SK-N-SH treated with all-trans-retinoic acid at 6 μM for 48 hours (cell line): ENCODE results near the gene PIBF1.

Source experiments
- ATAC-seq: fragments of 200-7000 bp; cut with Tn5 transposase; 3 replicates; pipeline ENCODE4 v1.9.1; 2020; ENCODE audit warnings: mild to moderate bottlenecking, moderate library complexity
- ARNTL ChIP-seq: fragments of 450-650 bp; formaldehyde crosslinking; IDR thresholded peaks from 2 replicates; pipeline ENCODE4 v1.5.0; 2020; ENCODE audit warnings: low read depth, mild to moderate bottlenecking, moderate library complexity, borderline replicate concordance
- BACH2 ChIP-seq: fragments of 250-450 bp; sonication (Bioruptor Pico); IDR thresholded peaks from 2 replicates; pipeline ENCODE4 v1.9.0; 2021; ENCODE audit warnings: mild to moderate bottlenecking, borderline replicate concordance
- CSDC2 ChIP-seq: fragments of 250-450 bp; sonication (Bioruptor Pico); IDR thresholded peaks from 2 replicates; pipeline ENCODE4 v1.5.0; 2020; ENCODE audit warnings: mild to moderate bottlenecking, moderate library complexity
- CSRNP3 ChIP-seq: fragments of 250-450 bp; sonication (Bioruptor Pico); IDR thresholded peaks from 2 replicates; pipeline ENCODE4 v1.5.1; 2021; ENCODE audit warnings: mild to moderate bottlenecking, moderate library complexity
- ESRRG ChIP-seq: fragments of 250-450 bp; sonication (Bioruptor Pico); IDR thresholded peaks from 2 replicates; pipeline ENCODE4 v1.6.1; 2021; ENCODE audit warnings: mild to moderate bottlenecking
- ISL1 ChIP-seq: fragments of 250-450 bp; sonication (Bioruptor Pico); IDR thresholded peaks from 2 replicates; pipeline ENCODE4 v2.1.2; 2022; ENCODE audit warnings: mild to moderate bottlenecking, moderate library complexity
- OSR1 ChIP-seq: fragments of 250-450 bp; sonication (Bioruptor Pico); IDR thresholded peaks from 2 replicates; pipeline ENCODE4 v1.8.0; 2022; ENCODE audit warnings: moderate library complexity, mild to moderate bottlenecking, inconsistent platforms
- PATZ1 ChIP-seq: fragments of 250-450 bp; sonication (Bioruptor Pico); IDR thresholded peaks from 2 replicates; pipeline ENCODE4 v1.8.0; 2020; ENCODE audit warnings: mild to moderate bottlenecking, moderate library complexity, borderline replicate concordance
- PPARA ChIP-seq: fragments of 250-450 bp; sonication (Bioruptor Pico); IDR thresholded peaks from 2 replicates; pipeline ENCODE4 v1.5.0; 2020; ENCODE audit warnings: mild to moderate bottlenecking, borderline replicate concordance
- RARB ChIP-seq: fragments of 250-450 bp; sonication (Bioruptor Pico); IDR thresholded peaks from 2 replicates; pipeline ENCODE4 v1.8.0; 2021; ENCODE audit warnings: mild to moderate bottlenecking, moderate library complexity
- SNAI2 ChIP-seq: fragments of 250-450 bp; sonication (Bioruptor Pico); IDR thresholded peaks from 2 replicates; pipeline ENCODE4 v1.5.0; 2020; ENCODE audit warnings: mild to moderate bottlenecking, moderate library complexity
- TCF4 ChIP-seq: fragments of 250-450 bp; sonication (Bioruptor Pico); IDR thresholded peaks from 2 replicates; pipeline ENCODE4 v1.8.0; 2021; ENCODE audit warnings: mild to moderate bottlenecking, moderate library complexity, borderline replicate concordance
- TOX ChIP-seq: fragments of 250-450 bp; sonication (Bioruptor Pico); IDR thresholded peaks from 2 replicates; pipeline ENCODE4 v1.8.0; 2021; ENCODE audit warnings: mild to moderate bottlenecking, moderate library complexity, borderline replicate concordance
- TSHZ2 ChIP-seq: fragments of 250-450 bp; sonication (Bioruptor Pico); IDR thresholded peaks from 2 replicates; pipeline ENCODE4 v1.5.0; 2020; ENCODE audit warnings: mild to moderate bottlenecking, moderate library complexity
- ZC3H10 ChIP-seq: fragments of 250-450 bp; sonication (Bioruptor Pico); IDR thresholded peaks from 2 replicates; pipeline ENCODE4 v1.5.1; 2021; ENCODE audit warnings: mild to moderate bottlenecking, moderate library complexity
- ZFP3 ChIP-seq: fragments of 250-450 bp; sonication (Bioruptor Pico); IDR thresholded peaks from 2 replicates; pipeline ENCODE4 v1.5.0; 2020; ENCODE audit warnings: mild to moderate bottlenecking, moderate library complexity
- ZFP30 ChIP-seq: fragments of 450-650 bp; formaldehyde crosslinking; IDR thresholded peaks from 2 replicates; pipeline ENCODE4 v1.5.0; 2022; ENCODE audit warnings: mild to moderate bottlenecking, moderate library complexity
- ZNF565 ChIP-seq: fragments of 450-650 bp; formaldehyde crosslinking; conservative IDR thresholded peaks from 2 replicates; pipeline ENCODE4 v1.5.0; 2020; ENCODE audit warnings: low read depth, mild to moderate bottlenecking, moderate library complexity
- ZNF70 ChIP-seq: fragments of 450-650 bp; formaldehyde crosslinking; IDR thresholded peaks from 2 replicates; pipeline ENCODE4 v1.5.0; 2020; ENCODE audit warnings: mild to moderate bottlenecking, moderate library complexity
- ZNF8 ChIP-seq: fragments of 450-650 bp; formaldehyde crosslinking; IDR thresholded peaks from 2 replicates; pipeline ENCODE4 v1.5.0; 2020; ENCODE audit warnings: mild to moderate bottlenecking, moderate library complexity

PIBF1 gene

GRCh38 chr13:72820156-72820897, 38.4 kb downstream of the PIBF1 start (continued):
- TF ChIP-seq CSRNP3 (CRISPR knock-in tag) (no peak), PATZ1 (CRISPR knock-in tag) (no peak), RARB (CRISPR knock-in tag) (no peak), ZFP30 (CRISPR knock-in tag) (no peak), PPARA (CRISPR knock-in tag) (no peak)

- no peak for ATAC-seq
- no peak for TF ChIP-seq ARNTL
- TF ChIP-seq CSRNP3 (CRISPR knock-in tag) = no peak
- no peak for TF ChIP-seq ZC3H10 (CRISPR knock-in tag)
- no peak for TF ChIP-seq TOX (CRISPR knock-in tag)
- TF ChIP-seq TSHZ2 (CRISPR knock-in tag) = no peak
- no peak for TF ChIP-seq PATZ1 (CRISPR knock-in tag)
- TF ChIP-seq RARB (CRISPR knock-in tag) = no peak
- no peak for TF ChIP-seq SNAI2 (CRISPR knock-in tag)
- no peak for TF ChIP-seq BACH2
- TF ChIP-seq ZNF70 (CRISPR knock-in tag) = no peak
- TF ChIP-seq PPARA (CRISPR knock-in tag) = no peak
- no peak for TF ChIP-seq ZFP30 (CRISPR knock-in tag)
- no peak for TF ChIP-seq TCF4 (CRISPR knock-in tag)
- TF ChIP-seq ISL1 = no peak
- TF ChIP-seq ZFP3 = no peak
- TF ChIP-seq ZNF8 (CRISPR knock-in tag) = no peak
- no peak for TF ChIP-seq ESRRG (CRISPR knock-in tag)
- TF ChIP-seq, all 23 proteins: peak for 0
These were observed 39.0 kb downstream of the PIBF1 start for GRCh38 chr13:72820898-72821279.

GRCh38 chr13:72823081-72823480, 41.1 kb downstream of the PIBF1 start:
- ATAC-seq = no peak

GRCh38 chr13:72823724-72824123, 41.8 kb downstream of the PIBF1 start:
- ATAC-seq = no peak
- no peak for TF ChIP-seq OSR1 (CRISPR knock-in tag)
- no peak for TF ChIP-seq ZNF8 (CRISPR knock-in tag)
- no peak for TF ChIP-seq CSDC2 (CRISPR knock-in tag)
- TF ChIP-seq TCF4 (CRISPR knock-in tag) = no peak
- TF ChIP-seq ARNTL = no peak
- TF ChIP-seq SNAI2 (CRISPR knock-in tag) = no peak
- TF ChIP-seq PATZ1 (CRISPR knock-in tag) = no peak
- TF ChIP-seq CSRNP3 (CRISPR knock-in tag) = no peak
- TF ChIP-seq BACH2 = no peak
- no peak for TF ChIP-seq ZNF565
- TF ChIP-seq ZNF70 (CRISPR knock-in tag) = no peak
- TF ChIP-seq ESRRG (CRISPR knock-in tag) = no peak

More at GRCh38 chr13:72823081-72823480, 41.1 kb downstream of the PIBF1 start:
- TF ChIP-seq SNAI2 (CRISPR knock-in tag) (no peak), ZFP3 (no peak), RARB (CRISPR knock-in tag) (no peak), ESRRG (CRISPR knock-in tag) (no peak), TCF4 (CRISPR knock-in tag) (no peak)
